ENCODE results near the gene ZKSCAN1.

DNA sequence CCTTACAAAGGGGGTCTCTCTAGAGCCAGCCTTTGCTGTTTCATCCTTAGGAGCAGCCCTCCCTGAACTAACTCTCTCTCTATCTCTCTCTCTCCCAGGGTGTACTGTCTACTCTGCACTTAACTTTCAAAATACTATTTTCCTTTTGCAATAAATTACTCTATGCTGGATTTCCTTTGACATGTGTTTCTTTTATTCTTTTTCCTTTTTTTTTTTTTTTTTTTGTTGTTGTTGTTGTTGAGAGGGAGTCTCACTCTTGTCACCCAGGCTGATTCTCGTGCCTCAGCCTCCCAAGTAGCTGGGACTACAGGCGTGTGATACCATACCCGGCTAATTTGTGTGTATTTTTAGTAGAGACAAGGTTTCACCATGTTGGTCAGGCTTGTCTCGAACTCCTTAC lies 67.6 kb downstream of the ZKSCAN1 start:
- no peak for TF ChIP-seq POLR2A (IDR thresholded peaks at IDR 0.05; ENCODE audit: low read length)
- TF ChIP-seq GATA1 (IDR thresholded peaks at IDR 0.05; ENCODE audit: low read depth, low read length), result no peak

Measured in erythroblast (primary cell).